HG03575 (cell line): ENCODE data around the gene CABP1.
"Not testable (repeated sequence)": the region's sequence is repeated elsewhere in the genome, so short reads cannot be mapped to it uniquely, and the experiment has no call there.

ENCODE experiments used
- ATAC-seq: cut with Tn5 transposase; IDR thresholded peaks from one replicate; pipeline ENCODE4 v1.9.1; 2021; ENCODE audit not compliant: unreplicated experiment, insufficient number of reproducible peaks, low FRiP score; ENCODE audit errors: extremely low read depth

CABP1 gene

DNA sequence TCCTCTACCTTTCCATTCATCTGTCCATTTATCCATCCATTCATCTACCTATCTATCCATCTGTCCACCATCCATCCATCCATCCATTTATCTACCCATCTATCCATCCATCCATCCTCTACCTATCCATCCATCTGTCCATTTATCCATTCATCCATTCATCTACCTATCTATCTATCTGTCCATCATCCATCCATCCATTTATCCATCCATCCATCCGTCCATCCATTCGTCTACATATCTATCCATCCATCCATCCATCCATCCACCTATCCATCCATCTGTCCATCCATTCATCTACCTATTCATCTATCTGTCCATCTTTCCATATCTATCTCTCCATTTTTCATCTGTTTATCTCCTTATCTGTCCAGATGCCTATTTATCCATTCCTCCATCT lies 21.0 kb downstream of the CABP1 start:
- ATAC-seq, result no peak

- ATAC-seq, result no peak
Observed at GRCh38 chr12:120662879-120663278, 22.5 kb downstream of the CABP1 start.

DNA sequence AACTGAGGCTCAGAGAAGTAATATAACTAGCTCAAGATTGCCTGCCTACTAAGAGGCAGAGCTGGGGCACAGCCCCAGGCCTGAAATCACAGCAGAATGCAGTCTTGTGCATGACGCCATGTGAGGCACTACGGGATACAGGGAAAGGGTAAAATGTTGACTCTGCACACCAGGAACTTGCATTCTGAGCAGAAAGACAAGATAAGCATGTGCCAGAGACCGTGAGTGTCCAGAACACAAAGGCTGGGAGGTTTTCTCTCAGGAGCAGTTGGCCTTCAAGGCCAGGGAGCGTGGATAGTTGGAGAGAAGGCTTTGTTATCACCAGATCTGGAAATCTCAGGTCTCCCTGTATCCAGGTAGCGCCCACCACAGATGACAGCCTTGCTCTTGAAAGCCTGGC lies 23.3 kb downstream of the CABP1 start:
- no peak for ATAC-seq

DNA sequence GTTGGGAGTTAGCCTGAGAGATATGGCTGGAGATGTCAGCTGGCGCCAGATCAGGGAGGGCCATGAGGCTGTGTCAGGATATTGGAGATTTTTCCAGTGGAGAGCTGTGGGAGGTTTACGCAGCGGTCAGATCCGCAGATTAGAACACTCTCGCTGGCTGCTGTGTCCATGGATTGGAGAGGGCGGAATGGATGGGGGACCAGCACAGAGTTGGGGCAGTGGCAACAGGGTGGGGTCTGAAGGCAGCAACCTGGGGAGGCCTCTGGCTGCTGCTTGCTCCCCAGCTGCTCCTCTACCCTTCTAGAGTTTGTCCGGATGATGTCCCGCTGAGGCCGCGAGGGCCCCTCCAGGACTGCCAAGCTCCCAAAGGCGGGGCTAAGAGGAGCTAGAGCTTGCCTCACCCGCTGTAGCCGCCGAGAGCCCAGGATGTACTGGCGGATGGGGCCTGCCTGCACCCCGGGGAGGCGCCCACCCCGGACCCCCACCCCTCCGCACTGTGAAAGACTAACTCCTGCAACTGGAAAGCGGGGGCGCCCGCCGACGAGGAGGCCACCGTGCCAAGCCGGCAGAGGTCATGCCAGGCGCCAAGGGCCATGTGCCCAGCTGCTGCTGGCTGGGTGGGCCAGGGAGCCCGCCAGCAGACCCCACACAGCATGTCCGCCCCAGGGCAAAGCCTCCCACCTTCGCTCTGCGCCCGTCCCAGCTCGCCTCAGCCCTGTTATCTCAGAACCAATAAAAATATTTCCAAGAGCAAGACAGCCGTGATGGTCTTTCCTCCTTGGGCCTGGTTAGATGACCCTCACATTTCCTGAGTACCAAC lies 26.4 kb downstream of the CABP1 start:
- ATAC-seq, result no peak

GRCh38 chr12:120668091-120668867 lies 27.9 kb downstream of the CABP1 start:
- ATAC-seq, result no peak

GRCh38 chr12:120668868-120669840 lies 28.7 kb downstream of the CABP1 start:
- ATAC-seq, result no peak

DNA sequence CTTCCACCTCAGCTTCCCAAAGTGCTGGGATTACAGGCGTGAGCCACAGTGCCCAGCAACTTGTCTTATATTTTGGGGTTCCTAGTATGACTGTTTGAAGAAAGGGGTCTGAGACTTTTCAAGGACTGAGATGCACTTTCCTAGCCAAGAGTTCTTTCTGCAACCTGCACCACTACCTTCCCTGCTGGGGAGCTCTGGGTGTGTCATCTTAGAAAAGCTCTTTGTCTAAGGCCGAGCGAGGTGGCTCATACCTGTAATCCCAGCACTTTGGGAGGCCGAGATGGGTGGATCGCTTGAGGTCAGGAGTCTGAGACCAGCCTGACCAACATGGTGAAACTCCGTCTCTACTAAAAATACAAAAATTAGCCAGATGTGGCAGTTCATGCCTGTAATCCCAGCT lies 29.8 kb downstream of the CABP1 start:
- ATAC-seq, result not testable (repeated sequence)

GRCh38 chr12:120670667-120671066 lies 30.2 kb downstream of the CABP1 start:
- no peak for ATAC-seq

DNA sequence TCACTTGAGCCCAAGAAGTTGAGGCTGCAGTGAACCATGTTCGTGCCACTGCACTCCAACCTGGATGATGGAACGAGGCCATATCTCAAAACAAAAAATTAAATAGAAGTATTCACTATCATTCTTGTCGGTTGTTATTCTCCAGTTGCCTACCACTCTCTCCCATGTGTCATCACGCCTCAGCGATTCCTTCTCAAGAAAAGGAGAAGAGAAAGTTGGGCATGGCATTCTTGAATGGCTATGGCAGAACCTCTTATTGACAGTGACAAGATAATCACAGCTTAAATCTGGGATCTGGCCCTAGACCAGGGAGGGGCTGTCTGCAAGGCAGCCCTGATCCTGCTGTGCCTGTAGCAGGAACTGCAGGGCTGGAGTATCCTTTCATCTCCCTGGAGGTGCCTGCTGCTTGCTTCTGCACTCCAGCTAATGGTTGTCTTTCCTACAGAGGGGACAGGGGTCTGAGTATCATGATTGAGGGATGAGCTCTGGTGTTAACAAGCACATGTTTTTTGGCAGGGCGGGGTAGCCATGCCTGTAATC lies 33.7 kb downstream of the CABP1 start:
- no peak for ATAC-seq

DNA sequence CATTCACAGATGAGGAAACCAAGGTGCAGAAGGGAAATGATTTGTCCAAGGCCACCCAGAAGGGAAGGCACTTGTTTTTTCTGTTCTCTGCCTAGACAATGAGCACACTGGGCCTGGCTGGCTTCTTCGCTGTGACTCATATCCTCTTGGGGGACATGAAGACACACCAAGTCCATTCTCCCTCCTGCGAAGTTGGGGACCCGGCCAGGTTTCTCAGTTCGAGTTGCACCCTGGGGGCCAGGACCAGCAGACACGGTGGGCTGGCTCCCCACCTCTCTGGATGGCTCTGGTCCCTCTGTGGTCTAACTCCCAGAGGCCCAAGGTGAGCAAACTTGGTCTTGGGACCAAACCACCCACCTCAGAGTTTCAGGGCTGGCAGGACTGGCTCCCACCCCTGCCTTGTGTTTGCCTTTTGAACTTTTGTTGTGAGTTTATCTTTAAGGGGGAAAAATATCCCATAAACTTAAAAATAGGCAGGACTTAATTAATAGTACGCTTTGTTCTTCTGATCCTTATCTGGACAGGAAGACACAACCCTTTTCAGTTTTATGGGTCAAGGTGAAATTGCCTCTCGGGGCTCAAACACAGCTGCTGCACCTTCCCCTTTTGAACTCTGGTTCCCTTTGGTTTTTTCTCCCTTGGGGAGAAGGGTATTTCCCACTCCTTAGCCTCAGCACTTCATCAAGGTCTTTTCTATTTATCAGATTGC lies 37.5 kb downstream of the CABP1 start:
- ATAC-seq, result no peak

- no peak for ATAC-seq
Observed at GRCh38 chr12:120678572-120678971, 38.1 kb downstream of the CABP1 start.

GRCh38 chr12:120680165-120680738 lies 39.8 kb downstream of the CABP1 start:
- no peak for ATAC-seq

DNA sequence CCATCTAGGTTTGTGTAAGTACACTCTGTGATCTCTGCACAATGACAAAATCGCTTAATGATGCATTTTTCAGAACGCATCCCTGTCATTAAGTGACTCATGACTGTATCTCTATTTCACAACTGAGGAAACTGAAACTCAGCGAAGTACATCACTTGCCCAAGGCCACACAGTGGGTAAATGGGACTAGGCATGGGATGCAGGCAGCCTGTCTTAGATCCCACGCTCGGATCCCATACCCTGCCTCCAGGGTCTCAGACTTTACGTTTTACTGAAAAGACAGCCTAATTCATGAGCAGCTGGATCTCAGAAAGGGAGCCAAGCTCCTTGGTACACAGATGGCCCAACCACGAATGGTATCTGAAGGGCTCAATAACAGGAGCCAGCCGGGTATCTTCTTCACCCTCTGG lies 44.1 kb downstream of the CABP1 start:
- ATAC-seq, result no peak

DNA sequence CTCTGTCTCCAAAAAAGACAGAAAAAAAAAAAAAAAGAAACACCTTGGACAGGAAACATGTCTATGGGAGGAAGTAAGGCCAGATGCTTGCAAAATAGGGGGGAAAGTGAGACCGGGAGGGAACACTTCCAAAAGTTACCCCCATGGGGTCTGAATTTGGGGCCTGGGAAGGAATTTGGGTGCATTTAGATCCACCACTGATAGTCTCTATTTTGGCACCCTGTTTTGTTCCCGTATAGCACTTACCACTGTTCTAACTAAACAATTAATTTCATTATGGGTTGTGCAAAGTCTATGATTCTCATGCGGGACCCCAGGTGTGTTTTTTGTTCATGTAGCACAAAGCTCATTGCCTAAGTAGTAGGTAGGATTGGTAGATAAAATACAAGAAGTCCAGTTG lies 45.1 kb downstream of the CABP1 start:
- ATAC-seq, result no peak

- ATAC-seq, result peak; percentile 25
Observed at GRCh38 chr12:120686151-120686689, 45.8 kb downstream of the CABP1 start.

DNA sequence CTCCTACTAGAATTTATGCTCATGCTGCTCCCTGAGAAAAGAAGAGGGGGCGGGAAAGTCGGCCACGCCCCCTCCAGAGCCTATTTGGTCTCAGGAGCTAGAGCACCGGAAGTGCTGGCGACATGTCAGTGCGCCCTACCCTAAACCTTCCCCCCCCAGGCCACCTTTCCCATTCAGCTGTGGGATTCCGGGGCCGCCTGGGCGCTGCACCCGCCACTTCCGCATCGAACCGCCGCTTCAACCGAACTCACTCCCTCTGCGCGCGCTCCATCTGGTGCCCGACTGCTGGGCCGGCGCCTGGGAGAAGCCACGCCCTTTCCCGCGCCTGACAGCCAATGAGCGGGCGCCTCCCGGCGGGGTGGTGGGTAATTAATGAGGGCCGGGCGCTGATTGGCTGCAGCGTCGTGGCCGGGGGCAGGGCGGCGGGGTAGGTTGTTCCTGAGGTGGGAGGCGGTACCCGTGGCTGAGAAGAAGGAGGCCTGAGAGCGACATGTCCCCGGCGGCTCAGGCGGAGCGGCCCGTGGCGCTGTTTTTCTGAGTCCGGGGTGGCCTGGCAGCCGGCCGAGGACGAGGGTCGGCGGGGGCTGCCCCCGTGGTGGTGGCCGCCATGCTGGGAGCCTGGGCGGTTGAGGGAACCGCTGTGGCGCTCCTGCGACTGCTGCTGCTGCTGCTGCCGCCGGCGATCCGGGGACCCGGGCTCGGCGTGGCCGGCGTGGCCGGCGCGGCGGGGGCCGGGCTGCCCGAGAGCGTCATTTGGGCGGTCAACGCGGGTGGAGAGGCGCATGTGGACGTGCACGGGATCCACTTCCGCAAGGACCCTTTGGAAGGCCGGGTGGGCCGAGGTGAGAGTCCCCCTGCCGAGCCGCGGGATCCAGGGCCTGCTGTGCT lies 46.5 kb downstream of the CABP1 start, which contains the start of gene MLEC:
Gene MLEC (plus strand): TSS at position 460 of the 888 bp plus-strand sequence. CDS start 148 bp downstream, at position 608.
- ATAC-seq, result peak; percentile 37
